H1 (cell line): ENCODE data around the gene P2RX7. TPM values are rescaled to one million over a fixed set of nuclear protein-coding genes. Genes with fewer than 3 reads are reported as not detected.

Experiments
- CTCF ChIA-PET: fragments of 300-600 bp; sonication (Branson Sonifier 250); formaldehyde crosslinking; loops from one replicate; lab custom pipeline; 2021; ENCODE audit not compliant: partially characterized antibody; lab: Charles Lee
- POLR2A ChIA-PET: fragments of 300-600 bp; sonication (Branson Sonifier 250); formaldehyde crosslinking; loops from one replicate; lab custom pipeline; 2021; ENCODE audit warnings: inconsistent platforms; ENCODE audit not compliant: partially characterized antibody; lab: Charles Lee
- DNase-seq, 2 experiments: peaks; one replicate each; pipeline versions ENCODE4 v3.0.0 to v3.0.0-alpha.2; 2010 to 2022; ENCODE audit warnings: low spot score in 2 of 2, low read depth in 1 of 2, mixed read lengths in 1 of 2
- FAIRE-seq: peaks from 2 replicates; lab custom pipeline; 2011; peaks lifted over from hg19 to GRCh38; lab: Jason Lieb, UNC
- H2AFZ ChIP-seq: 2 replicates; pipeline ENCODE4 v1.8.1; 2012; ENCODE audit warnings: low read length, inconsistent platforms
- H2AK5ac ChIP-seq: 2 replicates; pipeline ENCODE4 v1.6.1; 2013; ENCODE audit warnings: low read depth, low read length
- H2BK120ac ChIP-seq: replicated peaks from 2 replicates; pipeline ENCODE3; 2013; ENCODE audit warnings: low read depth, low read length, inconsistent platforms
- H2BK12ac ChIP-seq: 2 replicates; pipeline ENCODE4 v1.6.1; 2013; ENCODE audit warnings: low read depth, low read length
- H2BK15ac ChIP-seq: 2 replicates; pipeline ENCODE4 v1.6.1; 2013; ENCODE audit warnings: low read length
- H2BK20ac ChIP-seq: 2 replicates; pipeline ENCODE4 v1.6.1; 2013; ENCODE audit warnings: low read length
- H2BK5ac ChIP-seq: 2 replicates; pipeline ENCODE4 v1.6.1; 2013; ENCODE audit warnings: low read depth, low read length
- H3K14ac ChIP-seq: 2 replicates; pipeline ENCODE4 v1.6.1; 2013; ENCODE audit warnings: inconsistent platforms; ENCODE audit not compliant: insufficient read length
- H3K18ac ChIP-seq: 2 replicates; pipeline ENCODE4 v1.6.1; 2013; ENCODE audit warnings: low read length; ENCODE audit errors: extremely low read depth
- H3K23ac ChIP-seq: 2 replicates; pipeline ENCODE4 v1.6.1; 2013; ENCODE audit warnings: inconsistent platforms; ENCODE audit not compliant: insufficient read length
- H3K23me2 ChIP-seq: 2 replicates; pipeline ENCODE4 v1.6.1; 2013; ENCODE audit warnings: low read depth, low read length
- H3K27ac ChIP-seq: 2 replicates; pipeline ENCODE4 v1.6.1; 2011; ENCODE audit warnings: low read depth, low read length, inconsistent platforms
- H3K27me3 ChIP-seq, 4 experiments: replicated peaks in 1 of 4; 1 replicate in 1 of 4; 2 replicates in 3 of 4; pipeline versions ENCODE4 v1.6.1 to v1.8.1; 2011 to 2013; ENCODE audit warnings: low read length in 3 of 4, mild to moderate bottlenecking in 3 of 4, inconsistent platforms in 2 of 4, mixed read lengths in 2 of 4, moderate library complexity in 1 of 4; ENCODE audit not compliant: control insufficient read depth in 3 of 4, insufficient read depth in 3 of 4; ENCODE audit errors: extremely low read depth in 1 of 4
- H3K36me3 ChIP-seq, 4 experiments: 2 replicates each; pipeline versions ENCODE4 v1.6.1 to v1.8.1; 2011 to 2013; ENCODE audit warnings: mild to moderate bottlenecking in 4 of 4, low read length in 3 of 4, moderate library complexity in 2 of 4, control low read depth in 1 of 4, inconsistent platforms in 1 of 4; ENCODE audit not compliant: insufficient read depth in 4 of 4, control insufficient read depth in 2 of 4
- H3K4ac ChIP-seq: replicated peaks from 2 replicates; pipeline ENCODE3; 2013; ENCODE audit warnings: low read length, low read depth, mixed read lengths, inconsistent platforms; ENCODE audit not compliant: insufficient read length
- H3K4me1 ChIP-seq, 4 experiments: replicated peaks in 1 of 4; 1 replicate in 1 of 4; 2 replicates in 3 of 4; pipeline versions ENCODE4 v1.6.1 to v1.8.1; 2011 to 2013; ENCODE audit warnings: low read length in 3 of 4, inconsistent platforms in 2 of 4, mixed read lengths in 1 of 4; ENCODE audit not compliant: insufficient read depth in 4 of 4, control insufficient read depth in 3 of 4
- H3K4me2 ChIP-seq, 2 experiments: 2 replicates each; pipeline versions ENCODE4 v1.6.1 to v1.8.1; 2011 to 2013; ENCODE audit warnings: low read depth in 2 of 2, low read length in 2 of 2, control low read depth in 1 of 2, inconsistent platforms in 1 of 2, mild to moderate bottlenecking in 1 of 2; ENCODE audit not compliant: insufficient read depth in 1 of 2
- H3K4me3 ChIP-seq, 4 experiments: fragments of 200-600, 300-600 bp in 1 of 4; sonication (generic), shearing (Covaris generic), sonication (Bioruptor Twin) in 1 of 4; 2 replicates each; pipeline versions ENCODE4 v1.5.1 to v1.8.1; 2011 to 2016; ENCODE audit warnings: low read length in 4 of 4, low read depth in 3 of 4, control low read depth in 2 of 4, inconsistent platforms in 2 of 4, mild to moderate bottlenecking in 2 of 4, mixed read lengths in 1 of 4, moderate library complexity in 1 of 4; ENCODE audit not compliant: insufficient read depth in 2 of 4; ENCODE audit errors: extremely low read depth in 1 of 4
- H3K56ac ChIP-seq: replicated peaks from 2 replicates; pipeline ENCODE3; 2013; ENCODE audit warnings: low read depth, mild to moderate bottlenecking, mixed read lengths, low read length, inconsistent platforms; ENCODE audit not compliant: insufficient read length
- H3K79me1 ChIP-seq: 2 replicates; pipeline ENCODE4 v1.6.1; 2013; ENCODE audit warnings: low read depth, low read length, control low read depth
- H3K79me2 ChIP-seq, 2 experiments: 2 replicates each; pipeline versions ENCODE4 v1.6.1 to v1.8.1; 2012 to 2013; ENCODE audit warnings: low read length in 2 of 2, mild to moderate bottlenecking in 2 of 2, inconsistent platforms in 1 of 2; ENCODE audit not compliant: insufficient read depth in 2 of 2, control insufficient read depth in 1 of 2
- H3K9ac ChIP-seq, 4 experiments: replicated peaks in 1 of 4; 1 replicate in 1 of 4; 2 replicates in 3 of 4; pipeline versions ENCODE4 v1.6.1 to v1.8.1; 2011 to 2013; ENCODE audit warnings: low read depth in 3 of 4, low read length in 3 of 4, control low read depth in 2 of 4, mild to moderate bottlenecking in 2 of 4, moderate library complexity in 2 of 4, inconsistent platforms in 1 of 4; ENCODE audit errors: extremely low read depth in 1 of 4
- H3K9me3 ChIP-seq, 2 experiments: 2 replicates each; pipeline versions ENCODE4 v1.6.1 to v1.8.1; 2012 to 2013; ENCODE audit warnings: mild to moderate bottlenecking in 2 of 2, moderate library complexity in 2 of 2, control low read depth in 1 of 2, inconsistent platforms in 1 of 2, low read depth in 1 of 2, low read length in 1 of 2, mixed read lengths in 1 of 2; ENCODE audit not compliant: insufficient read depth in 2 of 2
- H4K20me1 ChIP-seq, 2 experiments: replicated peaks in 1 of 2; 2 replicates each; pipeline versions ENCODE3 to v1.8.1; 2011 to 2013; ENCODE audit warnings: inconsistent platforms in 2 of 2, low read length in 2 of 2, mild to moderate bottlenecking in 1 of 2; ENCODE audit not compliant: insufficient read depth in 2 of 2, control insufficient read depth in 1 of 2
- H4K5ac ChIP-seq: 2 replicates; pipeline ENCODE4 v1.6.1; 2013; ENCODE audit warnings: low read length, low read depth, mixed read lengths, inconsistent platforms; ENCODE audit not compliant: insufficient read length
- H4K8ac ChIP-seq: 2 replicates; pipeline ENCODE4 v1.8.0; 2013; ENCODE audit warnings: mild to moderate bottlenecking, moderate library complexity, low read length, inconsistent platforms; ENCODE audit not compliant: insufficient read depth; ENCODE audit errors: extremely low read depth
- H4K91ac ChIP-seq: replicated peaks from 2 replicates; pipeline ENCODE3; 2013; ENCODE audit warnings: low read length, mixed read lengths, inconsistent platforms; ENCODE audit not compliant: insufficient read length
- BCL11A ChIP-seq, 2 experiments: IDR thresholded peaks; one replicate each; pipeline ENCODE4 v1.6.1; 2011; ENCODE audit warnings: low read depth in 2 of 2, low read length in 2 of 2, mild to moderate bottlenecking in 2 of 2
- NRF1 ChIP-seq: IDR thresholded peaks from 2 replicates; pipeline ENCODE4 v1.6.1; 2011; ENCODE audit warnings: mild to moderate bottlenecking, low read depth, low read length, improper control_type of control experiment
- SP2 ChIP-seq: IDR thresholded peaks from 2 replicates; pipeline ENCODE4 v1.6.1; 2012; ENCODE audit warnings: mild to moderate bottlenecking, low read length, inconsistent platforms
- WGBS, 2 experiments: shearing (Covaris generic) in 1 of 2; methylation state at CpG; one replicate each; pipeline versions ENCODE4 v1.1.6 to v1.1.7; 2013 to 2015; ENCODE audit warnings: low lambda C conversion rate in 2 of 2, mixed read lengths in 2 of 2, inconsistent platforms in 1 of 2, low coverage in 1 of 2, missing lambda C conversion rate in 1 of 2; ENCODE audit not compliant: insufficient replicate concordance in 2 of 2, insufficient coverage in 1 of 2, insufficient read length in 1 of 2; ENCODE audit errors: extremely low coverage in 1 of 2, missing lambda C conversion rate in 1 of 2; 5-methylcytosine and 5-hydroxymethylcytosine counted together
- polyA plus RNA-seq, 7 experiments: library from polyadenylated mRNA; depleted of rRNA in 3 of 7; stranded (reverse) in 5 of 7; unstranded in 2 of 7; fragments of >200 nt in 5 of 7; fragments of 200-250 nt in 2 of 7; gene quantifications; 1 replicate in 5 of 7; 2 replicates in 1 of 7; 4 replicates in 1 of 7; pipeline versions ENCODE4 v1.2.1 to v1.2.3, GENCODE V29; 2011 to 2013; ENCODE audit warnings: missing spikeins in 2 of 7, mixed read lengths in 2 of 7
- total RNA-seq: library from RNA; stranded (reverse); fragmentation: NEBNext Ultra II Directional; extraction: Animal tissue kit (Norgen Biotek cat#: 25700); gene quantifications from 2 replicates; pipeline ENCODE4 v1.2.1, GENCODE V29; 2021

Gene P2RX7
- total and polyA plus RNA-seq, 2 of the 8 experiments (the other 6 are each of a cell fraction or from before 2014, with no cell fraction given), result 0.38 to 0.56 TPM

DNA sequence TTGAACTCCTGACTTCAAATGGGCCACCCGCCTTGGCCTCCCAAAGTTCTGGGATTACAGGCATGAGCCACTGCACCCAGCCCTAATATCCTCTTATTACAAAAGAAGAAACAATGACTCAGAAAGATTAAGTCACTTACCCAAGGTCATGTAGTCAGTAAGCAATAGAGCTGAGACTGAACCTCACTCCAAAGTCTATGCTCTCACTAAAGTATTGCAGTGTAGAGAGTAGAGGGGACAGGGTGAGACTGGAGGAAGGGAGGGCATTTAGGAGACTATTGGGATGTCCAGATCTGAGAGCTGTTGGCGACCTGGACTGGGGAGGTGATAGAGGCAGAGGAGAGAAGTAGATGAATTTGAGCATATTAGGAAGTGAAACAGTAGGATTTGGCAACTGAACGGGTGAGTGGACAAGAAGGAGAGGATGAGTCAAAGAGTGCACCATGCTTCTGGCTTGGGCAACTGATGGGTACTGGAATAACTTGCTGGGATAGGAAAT is 11.8 kb downstream of the P2RX7 start:
- Histone ChIP-seq H3K79me2 (no peaks in the 10 kb centered on the region), H3K79me1 (no peaks in the 10 kb centered on the region), H2AK5ac (no peak overlapping the region), H3K23me2 (no peaks in the 10 kb centered on the region), H3K23ac (no peak overlapping the region), H4K20me1 (no peaks in the 10 kb centered on the region), H3K4me2 (no peak overlapping the region), H2BK20ac (no peak overlapping the region), H4K91ac (no peak overlapping the region), H3K4me1 (no peaks in the 10 kb centered on the region), H2BK15ac (no peak overlapping the region), H3K4me3 (no peak overlapping the region), H3K9ac (no peak overlapping the region), H4K5ac (no peak overlapping the region), H3K36me3 (no peaks in the 10 kb centered on the region), H4K8ac (no peak overlapping the region), H3K27ac (no peak overlapping the region), H3K4ac (no peak overlapping the region), H2BK5ac (no peak overlapping the region), H2BK120ac (no peak overlapping the region), H3K18ac (no peak overlapping the region), H2BK12ac (no peak overlapping the region), H3K14ac (no peak overlapping the region), H3K9me3 (no peaks in the 10 kb centered on the region), H3K27me3 (no peaks in the 10 kb centered on the region), H2AFZ (no peak overlapping the region), H3K56ac (no peak overlapping the region)
- FAIRE-seq, result no peak
- POLR2A ChIA-PET, result interaction anchor here (0.7 kb wide), 1 partner anchor 99 kb away, joined by 3 read pairs; no protein-coding TSS in a partner anchor
- TF ChIP-seq BCL11A (IDR thresholded peaks at IDR 0.05; ENCODE audit: low read depth in 2 of 2, low read length in 2 of 2), result no peak
- TF ChIP-seq SP2, result no peak
- TF ChIP-seq NRF1, result no peak
- DNase-seq, result no peak
- CTCF ChIA-PET, result no interaction called here
- 83% methylated on average over 3 of the region's 3 CpGs; no CpG with 5 or more reads in 1 of the 2 experiments for WGBS, 2 experiments
